CD4-positive, alpha-beta T cell treated with Interferon gamma for 1 hour (primary cell): ENCODE results near the gene SESN3.
"Not testable (repeated sequence)": the region's sequence is repeated elsewhere in the genome, so short reads cannot be mapped to it uniquely, and the experiment has no call there.

Experiments used
- DNase-seq: peaks from one replicate; pipeline ENCODE4 v3.0.0-alpha.2; 2020

The SESN3 gene, protein sequence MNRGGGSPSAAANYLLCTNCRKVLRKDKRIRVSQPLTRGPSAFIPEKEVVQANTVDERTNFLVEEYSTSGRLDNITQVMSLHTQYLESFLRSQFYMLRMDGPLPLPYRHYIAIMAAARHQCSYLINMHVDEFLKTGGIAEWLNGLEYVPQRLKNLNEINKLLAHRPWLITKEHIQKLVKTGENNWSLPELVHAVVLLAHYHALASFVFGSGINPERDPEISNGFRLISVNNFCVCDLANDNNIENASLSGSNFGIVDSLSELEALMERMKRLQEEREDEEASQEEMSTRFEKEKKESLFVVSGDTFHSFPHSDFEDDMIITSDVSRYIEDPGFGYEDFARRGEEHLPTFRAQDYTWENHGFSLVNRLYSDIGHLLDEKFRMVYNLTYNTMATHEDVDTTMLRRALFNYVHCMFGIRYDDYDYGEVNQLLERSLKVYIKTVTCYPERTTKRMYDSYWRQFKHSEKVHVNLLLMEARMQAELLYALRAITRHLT

DNA sequence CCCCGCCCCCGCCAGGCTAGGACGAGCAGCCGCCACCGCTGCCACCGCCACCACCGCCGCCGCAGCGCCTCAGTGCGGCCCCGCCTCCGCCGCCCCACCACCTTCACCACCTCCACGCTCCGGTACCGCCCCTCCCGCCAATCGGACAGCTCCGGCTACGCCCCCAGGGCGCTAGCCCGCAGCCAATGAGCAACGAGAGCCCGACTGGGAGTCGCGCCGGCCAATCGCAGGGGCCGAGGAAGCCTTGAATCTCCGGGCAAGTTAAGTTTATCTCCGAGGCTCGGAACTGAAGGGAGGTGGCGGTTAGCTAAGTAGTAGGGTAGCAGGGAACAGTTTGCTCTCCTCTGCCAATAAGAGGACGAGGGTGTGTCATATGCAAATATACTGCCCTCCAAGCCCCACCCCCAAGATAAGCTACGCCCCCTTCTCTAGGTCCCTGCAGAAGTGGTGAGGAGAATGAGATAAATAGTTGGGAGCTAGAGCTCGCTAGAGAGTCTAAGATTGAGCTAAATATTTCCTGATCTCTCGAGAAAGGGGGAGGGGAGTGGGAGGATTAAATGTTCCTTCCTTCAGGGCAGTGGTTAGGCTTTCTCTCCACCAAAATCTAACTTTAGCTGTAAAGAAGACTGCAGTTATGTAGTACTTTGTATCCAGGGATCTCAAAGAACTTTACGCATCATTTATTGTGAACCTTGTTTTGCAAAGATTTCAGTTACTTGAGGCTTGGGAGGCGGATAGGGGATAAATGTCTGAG lies at the start of gene SESN3:
SESN3 (minus strand) TSS at position 76 of the 754 bp plus-strand sequence. CDS start 342 bp downstream, outside the sequence.
- DNase-seq, result peak; percentile 99

DNA sequence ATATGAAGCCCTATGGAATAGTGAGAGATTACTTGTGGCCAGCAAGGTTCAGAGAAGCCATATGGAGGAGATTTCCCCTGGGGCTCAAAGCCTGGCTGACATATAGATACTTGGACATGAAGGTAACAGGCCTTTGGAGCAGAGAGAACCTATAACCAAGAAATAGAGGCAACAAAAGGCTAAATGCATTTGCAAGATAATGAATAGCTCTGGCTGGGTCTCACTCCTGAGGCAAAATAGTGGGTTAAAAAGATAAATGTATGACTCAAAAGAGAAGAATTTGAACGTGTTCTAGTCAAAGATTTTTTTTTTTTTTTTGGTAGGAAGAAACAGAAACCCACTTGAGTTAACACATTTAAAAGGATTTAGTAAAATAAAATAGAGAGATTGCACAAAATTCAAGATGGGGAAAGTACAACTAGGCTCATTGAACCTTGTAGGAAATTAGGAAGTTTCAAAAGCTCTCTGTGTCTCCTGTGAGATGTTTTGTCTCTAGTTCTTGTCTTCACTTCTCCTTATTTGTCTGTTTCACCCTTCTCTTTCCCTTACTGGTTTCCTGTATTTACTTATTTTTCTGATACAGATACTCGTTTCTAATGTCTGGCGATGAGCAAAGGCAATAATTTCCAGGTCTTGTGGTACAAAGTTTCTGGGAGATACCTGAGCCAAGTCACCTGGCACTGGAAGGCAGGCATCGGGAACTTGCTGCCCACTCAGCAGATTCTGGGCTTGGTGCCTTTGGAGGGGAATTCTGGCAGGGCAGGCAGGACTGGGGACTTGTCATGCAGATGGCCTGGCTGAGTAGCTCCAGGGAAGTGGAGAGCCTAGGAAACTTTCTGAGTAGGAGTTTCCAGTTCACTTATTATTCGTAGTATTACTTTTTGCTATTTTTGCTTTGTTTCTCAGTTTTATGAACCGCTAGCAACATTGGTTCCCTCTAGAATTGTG lies 49.2 kb upstream of the SESN3 start:
- no peak for DNase-seq

GRCh38 chr11:95277868-95278267 lies 46.9 kb upstream of the SESN3 start:
- no peak for DNase-seq

DNA sequence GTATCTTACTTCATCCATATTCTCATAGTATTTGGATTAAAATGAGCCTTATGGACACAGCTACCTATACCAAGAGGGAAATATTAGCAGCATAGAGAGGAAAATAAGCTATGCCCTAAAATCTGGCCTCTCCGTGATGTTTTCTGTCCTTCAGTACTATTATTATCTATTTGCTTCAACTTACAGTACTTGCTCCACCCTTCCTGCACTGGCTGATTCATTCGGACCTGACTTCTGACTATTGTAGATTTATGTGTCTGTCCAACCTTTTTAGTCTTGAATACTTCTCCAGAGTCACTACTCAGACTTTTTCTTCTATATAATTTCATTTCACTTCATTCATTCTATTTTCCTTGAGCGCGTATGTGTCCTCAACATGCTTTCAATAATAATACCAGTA lies 45.1 kb upstream of the SESN3 start:
- no peak for DNase-seq

- DNase-seq, result not testable (repeated sequence)
Measured at GRCh38 chr11:95273618-95274017, 42.6 kb upstream of the SESN3 start.

GRCh38 chr11:95269036-95269819 lies 38.2 kb upstream of the SESN3 start:
- DNase-seq, result no peak

- DNase-seq, result no peak
Measured at GRCh38 chr11:95268391-95268790, 37.4 kb upstream of the SESN3 start.

DNA sequence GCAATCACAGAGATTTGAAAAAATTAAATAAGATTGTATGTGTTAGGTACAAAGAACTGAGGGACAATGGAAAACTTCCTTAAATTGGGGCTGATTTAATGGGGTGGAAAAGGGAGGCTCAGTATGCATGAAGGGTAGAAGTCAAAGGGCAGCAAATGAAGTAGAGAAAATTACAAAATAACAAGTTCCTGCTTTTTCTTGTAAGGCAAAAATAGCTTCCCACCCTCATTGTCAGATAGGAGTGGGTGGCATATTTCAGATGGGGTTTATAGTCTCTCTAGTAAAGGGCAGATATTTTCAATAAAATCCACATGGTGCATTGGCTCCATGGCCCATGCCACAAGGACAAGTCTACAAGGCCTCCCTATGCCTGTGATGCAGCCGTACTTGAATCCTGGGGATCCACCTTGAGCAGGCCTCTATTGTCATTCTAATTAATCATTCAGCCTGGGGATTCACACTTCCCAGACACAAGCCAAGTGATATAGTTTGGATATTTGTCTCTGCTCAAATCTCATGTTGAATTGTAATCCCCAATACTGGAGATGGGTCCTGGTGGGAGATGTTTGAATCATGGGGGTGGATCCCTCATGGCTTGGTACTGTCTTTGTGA lies 36.7 kb upstream of the SESN3 start:
- DNase-seq, result no peak

DNA sequence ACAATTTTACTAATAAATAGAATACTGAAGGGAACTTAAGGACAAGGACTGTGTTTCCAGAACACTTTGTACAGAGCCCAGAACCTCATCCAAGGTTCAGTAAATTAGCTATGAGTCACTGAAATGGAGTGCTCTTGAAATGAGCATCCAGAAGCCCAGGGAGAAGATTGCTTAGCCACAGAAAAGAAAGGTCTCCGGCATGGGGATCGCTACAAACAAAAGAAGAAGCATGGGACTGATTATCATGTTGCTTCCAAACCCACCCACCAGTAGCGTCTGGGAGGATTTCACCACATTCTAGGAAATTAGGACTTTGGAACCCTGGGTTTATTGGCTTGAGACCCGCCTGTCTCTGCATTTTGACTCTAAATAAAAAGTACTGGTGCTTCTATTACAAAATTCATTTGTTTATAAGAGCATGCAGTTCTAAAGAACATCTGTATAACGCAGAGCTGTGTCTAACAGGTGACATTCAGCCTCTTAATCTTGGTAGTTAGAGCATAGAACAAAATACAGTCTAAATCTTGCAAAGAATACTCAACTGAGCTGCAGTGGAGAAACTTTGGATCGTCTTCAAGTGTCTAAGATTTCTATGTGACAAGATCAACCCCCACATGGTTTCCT lies 35.9 kb upstream of the SESN3 start:
- DNase-seq, result no peak

GRCh38 chr11:95264881-95265280 lies 33.9 kb upstream of the SESN3 start:
- DNase-seq, result no peak

DNA sequence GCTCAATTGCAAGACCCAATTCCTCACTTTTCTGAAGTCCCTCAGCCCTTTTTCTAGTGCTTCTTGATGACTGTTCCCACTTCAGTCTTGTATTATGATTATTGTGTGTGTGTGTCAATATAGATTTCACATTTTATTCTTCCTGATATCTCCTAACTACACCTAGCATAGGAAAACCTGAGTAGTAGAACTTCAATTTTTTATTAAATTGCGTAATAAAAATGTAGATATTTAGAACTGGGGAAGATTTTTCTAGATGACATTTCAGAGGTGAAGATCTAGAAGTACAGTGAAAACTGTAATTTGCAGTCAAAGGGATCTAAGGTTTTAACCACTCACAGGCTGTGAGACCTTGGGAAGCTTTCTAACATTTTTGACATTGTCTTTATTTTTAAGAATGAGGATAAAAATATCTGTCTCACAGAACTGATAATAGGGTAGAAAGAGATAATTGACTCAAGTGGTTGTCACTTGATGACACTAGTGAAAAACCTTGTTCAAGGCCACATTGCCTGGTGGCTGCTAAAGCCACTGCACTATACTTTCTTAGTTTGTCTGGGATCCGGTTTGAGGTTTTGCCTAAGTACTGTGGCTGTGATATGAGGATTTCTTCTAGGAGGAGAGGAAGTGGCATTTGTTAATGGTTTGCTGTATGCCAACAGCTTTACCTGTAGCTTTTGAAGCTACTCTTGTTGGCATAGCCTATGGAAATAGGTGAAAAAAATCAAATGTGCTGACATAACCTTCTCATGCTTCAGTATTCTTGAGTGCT lies 32.2 kb upstream of the SESN3 start:
- no peak for DNase-seq

GRCh38 chr11:95257456-95257971 lies 26.5 kb upstream of the SESN3 start:
- DNase-seq, result no peak

GRCh38 chr11:95256321-95256779 lies 25.3 kb upstream of the SESN3 start:
- peak; percentile 29 for DNase-seq

- DNase-seq, result no peak
Measured at GRCh38 chr11:95255251-95256145, 24.5 kb upstream of the SESN3 start.

- DNase-seq, result no peak
Measured at GRCh38 chr11:95254716-95255115, 23.7 kb upstream of the SESN3 start.

DNA sequence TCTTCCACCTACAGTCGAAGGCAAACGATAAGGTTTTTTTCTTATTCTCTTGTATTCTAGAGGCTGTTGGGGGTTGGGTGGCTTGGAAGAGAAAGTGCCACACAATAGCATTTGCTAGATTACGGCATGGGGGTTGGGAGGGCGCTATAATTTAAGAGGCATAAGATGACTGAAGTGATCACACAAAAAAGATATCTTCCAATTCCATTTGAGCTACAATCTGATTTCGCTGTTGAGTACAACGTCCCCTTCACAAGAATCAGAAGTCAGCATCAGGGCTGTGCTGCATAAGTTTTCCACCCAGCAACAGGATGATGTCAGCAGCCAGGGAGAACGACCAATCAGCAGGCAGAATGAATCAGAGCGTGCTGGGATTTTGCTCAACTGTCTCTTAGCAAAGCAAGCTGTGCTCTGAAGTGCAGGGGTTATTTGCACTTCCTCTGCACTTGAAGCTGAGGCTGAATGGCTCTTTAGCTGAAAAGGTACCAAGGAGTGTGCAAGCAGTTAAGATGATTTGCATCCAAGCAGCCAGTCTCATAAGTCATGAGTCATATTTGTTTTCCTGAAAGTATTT lies 23.2 kb upstream of the SESN3 start:
- DNase-seq, result peak; percentile 88

GRCh38 chr11:95253141-95253540 lies 22.1 kb upstream of the SESN3 start:
- DNase-seq, result no peak

- no peak for DNase-seq
Measured at GRCh38 chr11:95252586-95252985, 21.6 kb upstream of the SESN3 start.
